Measurements from ENCODE around the gene RERE. TPM values are rescaled to one million over a fixed set of nuclear protein-coding genes. Genes with fewer than 3 reads are reported as not detected.
A peak's percentile ranks its signal among the peaks of the same experiment; 100 is the strongest.

The RERE gene
- total RNA-seq, 1 donor from 2014 or later: 80.3 TPM

DNA sequence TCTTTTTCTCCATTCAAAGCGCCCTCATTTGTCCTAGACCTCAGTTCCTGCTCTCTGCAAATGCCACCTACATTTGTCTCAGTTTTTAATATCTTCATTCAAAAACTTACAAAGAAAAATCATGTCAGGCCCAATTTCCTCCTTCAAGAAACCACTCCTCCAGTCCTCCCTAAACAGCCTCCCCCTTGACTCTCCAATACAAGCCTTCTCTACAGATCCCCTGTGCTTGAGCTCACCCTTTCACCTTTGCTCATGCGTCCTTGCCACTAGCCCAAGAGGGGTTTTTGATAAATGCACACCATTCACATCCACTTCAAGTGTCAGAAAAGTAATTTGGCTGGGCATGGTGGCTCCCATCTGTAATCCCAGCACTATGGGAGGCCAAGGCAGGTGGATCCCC, 140.6 kb downstream of the RERE start:
- Histone ChIP-seq H3K36me3 (no peaks in the 10 kb centered on the region), H3K4me1 (peaks cover 26% of the 10 kb centered on the region), H3K4me3 (no peak overlapping the region), H3K27me3 (no peaks in the 10 kb centered on the region), H3K9me3 (no peaks in the 10 kb centered on the region), H3K27ac (no peak overlapping the region)
- intact Hi-C loops (cut with DNase I): loop anchor here (10.0 kb wide), 1 partner anchor 112 kb away; no protein-coding TSS in a partner anchor
- no peak for DNase-seq (ENCODE audit: extremely low spot score in 2 of 2)
- TF ChIP-seq POLR2AphosphoS5 (IDR thresholded peaks at IDR 0.05; ENCODE audit: insufficient read depth in 1 of 2, low read depth in 1 of 2): no peak
- TF ChIP-seq, protein P1, sequence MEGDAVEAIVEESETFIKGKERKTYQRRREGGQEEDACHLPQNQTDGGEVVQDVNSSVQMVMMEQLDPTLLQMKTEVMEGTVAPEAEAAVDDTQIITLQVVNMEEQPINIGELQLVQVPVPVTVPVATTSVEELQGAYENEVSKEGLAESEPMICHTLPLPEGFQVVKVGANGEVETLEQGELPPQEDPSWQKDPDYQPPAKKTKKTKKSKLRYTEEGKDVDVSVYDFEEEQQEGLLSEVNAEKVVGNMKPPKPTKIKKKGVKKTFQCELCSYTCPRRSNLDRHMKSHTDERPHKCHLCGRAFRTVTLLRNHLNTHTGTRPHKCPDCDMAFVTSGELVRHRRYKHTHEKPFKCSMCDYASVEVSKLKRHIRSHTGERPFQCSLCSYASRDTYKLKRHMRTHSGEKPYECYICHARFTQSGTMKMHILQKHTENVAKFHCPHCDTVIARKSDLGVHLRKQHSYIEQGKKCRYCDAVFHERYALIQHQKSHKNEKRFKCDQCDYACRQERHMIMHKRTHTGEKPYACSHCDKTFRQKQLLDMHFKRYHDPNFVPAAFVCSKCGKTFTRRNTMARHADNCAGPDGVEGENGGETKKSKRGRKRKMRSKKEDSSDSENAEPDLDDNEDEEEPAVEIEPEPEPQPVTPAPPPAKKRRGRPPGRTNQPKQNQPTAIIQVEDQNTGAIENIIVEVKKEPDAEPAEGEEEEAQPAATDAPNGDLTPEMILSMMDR (IDR thresholded peaks at IDR 0.05): no peak
- TF ChIP-seq POLR2A (IDR thresholded peaks at IDR 0.05): no peak

DNA sequence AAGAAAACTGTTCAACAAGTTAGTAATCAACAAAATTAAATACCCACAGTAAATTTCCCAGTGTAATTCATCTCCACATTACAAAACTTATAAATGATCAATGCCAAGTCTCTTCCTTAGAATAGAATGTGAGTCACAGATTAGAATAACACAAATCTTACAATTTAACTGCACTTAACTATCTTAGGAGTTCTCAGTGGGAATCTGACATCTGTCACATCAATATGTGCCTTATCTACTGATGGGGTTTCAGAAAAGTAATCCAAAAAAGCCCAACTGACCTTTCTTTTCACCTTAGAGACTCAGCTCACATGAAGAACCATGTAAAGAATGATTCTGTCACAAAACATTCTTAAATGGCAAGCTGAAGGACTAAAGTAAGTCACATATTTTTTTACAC, 141.4 kb downstream of the RERE start:
- TF ChIP-seq, protein P1 (IDR thresholded peaks at IDR 0.05): no peak
- no peak for TF ChIP-seq POLR2AphosphoS5 (IDR thresholded peaks at IDR 0.05; ENCODE audit: insufficient read depth in 1 of 2, low read depth in 1 of 2)
- TF ChIP-seq POLR2A (IDR thresholded peaks at IDR 0.05): no peak
- Histone ChIP-seq H3K4me3 (no peak overlapping the region), H3K27me3 (no peaks in the 10 kb centered on the region), H3K4me1 (peaks cover 23% of the 10 kb centered on the region), H3K27ac (no peak overlapping the region), H3K36me3 (no peaks in the 10 kb centered on the region), H3K9me3 (no peaks in the 10 kb centered on the region)
- no peak for DNase-seq (ENCODE audit: extremely low spot score in 2 of 2)
- intact Hi-C loops (cut with DNase I): loop anchor here (10.0 kb wide), 1 partner anchor 111 kb away; no protein-coding TSS in a partner anchor

DNA sequence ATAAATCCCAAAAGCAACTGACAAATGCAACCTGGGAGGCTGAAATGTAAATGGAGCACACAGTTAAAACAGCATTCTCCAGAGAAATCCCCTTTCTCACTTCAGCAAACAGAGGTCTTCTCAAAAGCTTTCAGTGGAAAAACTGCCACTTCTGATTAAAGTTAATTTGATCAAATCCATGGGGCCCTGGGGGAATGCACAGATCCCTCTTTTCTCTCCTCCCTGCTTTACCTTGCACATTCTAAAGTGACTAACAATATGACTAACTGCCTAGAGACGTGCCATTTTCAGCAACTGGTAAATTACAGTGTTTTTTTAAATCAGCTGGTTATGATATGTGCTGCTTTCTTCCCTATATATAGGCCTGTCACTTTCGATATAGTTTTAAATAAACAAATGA, 142.5 kb downstream of the RERE start:
- peaks cover 24% of the 10 kb centered on the region for H3K4me1 ChIP-seq
- no peak overlapping the region for H3K27ac ChIP-seq
- no peaks in the 10 kb centered on the region for H3K9me3 ChIP-seq
- DNase-seq (ENCODE audit: extremely low spot score in 2 of 2): no peak
- no peaks in the 10 kb centered on the region for H3K27me3 ChIP-seq
- H3K36me3 ChIP-seq: no peaks in the 10 kb centered on the region
- TF ChIP-seq, protein P1 (IDR thresholded peaks at IDR 0.05): no peak
- TF ChIP-seq POLR2A (IDR thresholded peaks at IDR 0.05): no peak
- no peak for TF ChIP-seq POLR2AphosphoS5 (IDR thresholded peaks at IDR 0.05; ENCODE audit: insufficient read depth in 1 of 2, low read depth in 1 of 2)
- H3K4me3 ChIP-seq: no peak overlapping the region
- intact Hi-C loops (cut with DNase I): loop anchor here (10.0 kb wide), 1 partner anchor 110 kb away; no protein-coding TSS in a partner anchor

- Histone ChIP-seq H3K4me3 (no peak overlapping the region), H3K4me1 (peaks cover 21% of the 10 kb centered on the region), H3K27ac (no peak overlapping the region), H3K27me3 (no peaks in the 10 kb centered on the region), H3K9me3 (no peaks in the 10 kb centered on the region), H3K36me3 (no peaks in the 10 kb centered on the region)
- TF ChIP-seq POLR2A (IDR thresholded peaks at IDR 0.05): no peak
- TF ChIP-seq, protein P1 (IDR thresholded peaks at IDR 0.05): no peak
- TF ChIP-seq POLR2AphosphoS5 (IDR thresholded peaks at IDR 0.05; ENCODE audit: insufficient read depth in 1 of 2, low read depth in 1 of 2): no peak
- intact Hi-C loops (cut with DNase I): loop anchor here (10.0 kb wide), 1 partner anchor 110 kb away; no protein-coding TSS in a partner anchor
- no peak for DNase-seq (ENCODE audit: extremely low spot score in 2 of 2)
Measured at GRCh38 chr1:8674481-8674880, 143.0 kb downstream of the RERE start.

- intact Hi-C loops (cut with DNase I): loop anchor here (10.0 kb wide), 1 partner anchor 107 kb away; no protein-coding TSS in a partner anchor
- Histone ChIP-seq H3K4me3 (no peak overlapping the region), H3K4me1 (peaks cover 23% of the 10 kb centered on the region), H3K27me3 (no peaks in the 10 kb centered on the region), H3K9me3 (no peaks in the 10 kb centered on the region), H3K36me3 (no peaks in the 10 kb centered on the region), H3K27ac (no peak overlapping the region)
- no peak for DNase-seq (ENCODE audit: extremely low spot score in 2 of 2)
- TF ChIP-seq, protein P1 (IDR thresholded peaks at IDR 0.05): peak; percentile 64 to 87 (median 77)
- TF ChIP-seq POLR2A (IDR thresholded peaks at IDR 0.05) (no peak), POLR2AphosphoS5 (IDR thresholded peaks at IDR 0.05; ENCODE audit: insufficient read depth in 1 of 2, low read depth in 1 of 2) (peak in 1 of 2 donors; percentile 39)
Measured at GRCh38 chr1:8671306-8671917, 146.0 kb downstream of the RERE start.
